GM18517 (cell line): ENCODE results near the gene PTPN2.

ENCODE experiments used
- ATAC-seq: cut with Tn5 transposase; IDR thresholded peaks from one replicate; pipeline ENCODE4 v1.9.1; 2021; ENCODE audit warnings: mild to moderate bottlenecking, moderate library complexity; ENCODE audit not compliant: unreplicated experiment

Gene PTPN2

GRCh38 chr18:12828116-12829051 lies 55.7 kb downstream of the PTPN2 start:
- ATAC-seq: no peak

GRCh38 chr18:12827588-12827987 lies 56.4 kb downstream of the PTPN2 start:
- ATAC-seq: no peak

GRCh38 chr18:12825230-12825629 lies 58.8 kb downstream of the PTPN2 start:
- ATAC-seq: no peak

GRCh38 chr18:12823892-12824291 lies 60.1 kb downstream of the PTPN2 start:
- ATAC-seq: no peak

GRCh38 chr18:12821408-12821807 lies 62.6 kb downstream of the PTPN2 start:
- no peak for ATAC-seq

GRCh38 chr18:12820506-12820905 lies 63.5 kb downstream of the PTPN2 start:
- ATAC-seq: no peak

GRCh38 chr18:12819841-12820240 lies 64.2 kb downstream of the PTPN2 start:
- ATAC-seq: no peak

- peak; percentile 78 for ATAC-seq
Measured at GRCh38 chr18:12819322-12819721, 64.7 kb downstream of the PTPN2 start.

- ATAC-seq: no peak
Measured at GRCh38 chr18:12818243-12818642, 65.8 kb downstream of the PTPN2 start.

GRCh38 chr18:12816451-12816850 lies 67.6 kb downstream of the PTPN2 start:
- ATAC-seq: no peak

- ATAC-seq: no peak
Measured at GRCh38 chr18:12811191-12811950, 72.7 kb downstream of the PTPN2 start.

- peak; percentile 77 for ATAC-seq
Measured at GRCh38 chr18:12803069-12803936, 80.7 kb downstream of the PTPN2 start.

GRCh38 chr18:12802538-12802937 lies 81.5 kb downstream of the PTPN2 start:
- no peak for ATAC-seq

GRCh38 chr18:12796448-12796847 lies 87.6 kb downstream of the PTPN2 start:
- no peak for ATAC-seq

- ATAC-seq: no peak
Measured at GRCh38 chr18:12791610-12792009, 92.4 kb downstream of the PTPN2 start.

GRCh38 chr18:12786669-12787068 lies 97.4 kb downstream of the PTPN2 start:
- no peak for ATAC-seq

- no peak for ATAC-seq
Measured at GRCh38 chr18:12783524-12783923, 100.5 kb downstream of the PTPN2 start.

- ATAC-seq: no peak
Measured at GRCh38 chr18:12782521-12782920, 101.5 kb downstream of the PTPN2 start.

- no peak for ATAC-seq
Measured at GRCh38 chr18:12779456-12779855, 104.6 kb downstream of the PTPN2 start.

GRCh38 chr18:12779043-12779442 lies 105.0 kb downstream of the PTPN2 start:
- no peak for ATAC-seq

GRCh38 chr18:12777500-12777944 lies 106.5 kb downstream of the PTPN2 start:
- ATAC-seq: no peak
